Keratinocyte (primary cell): Measurements from ENCODE around the gene TTLL5.

Experiments
- EZH2 ChIP-seq: IDR thresholded peaks from one replicate; pipeline ENCODE4 v1.6.1; 2012; ENCODE audit warnings: inconsistent platforms, mild to moderate bottlenecking, low read length, moderate library complexity
- TF ChIP-seq, protein P1 (sequence below), 3 experiments: IDR thresholded peaks in 1 of 3; conservative IDR thresholded peaks in 1 of 3; optimal IDR thresholded peaks in 1 of 3; 2 replicates in 2 of 3; 3 replicates in 1 of 3; pipeline versions ENCODE3 to v1.5.1; 2011; ENCODE audit warnings: low read length in 3 of 3, mild to moderate bottlenecking in 3 of 3, moderate library complexity in 2 of 3, control low read depth in 1 of 3, inconsistent platforms in 1 of 3; ENCODE audit not compliant: insufficient read depth in 2 of 3; ENCODE audit errors: extremely low read depth in 1 of 3

DNA sequence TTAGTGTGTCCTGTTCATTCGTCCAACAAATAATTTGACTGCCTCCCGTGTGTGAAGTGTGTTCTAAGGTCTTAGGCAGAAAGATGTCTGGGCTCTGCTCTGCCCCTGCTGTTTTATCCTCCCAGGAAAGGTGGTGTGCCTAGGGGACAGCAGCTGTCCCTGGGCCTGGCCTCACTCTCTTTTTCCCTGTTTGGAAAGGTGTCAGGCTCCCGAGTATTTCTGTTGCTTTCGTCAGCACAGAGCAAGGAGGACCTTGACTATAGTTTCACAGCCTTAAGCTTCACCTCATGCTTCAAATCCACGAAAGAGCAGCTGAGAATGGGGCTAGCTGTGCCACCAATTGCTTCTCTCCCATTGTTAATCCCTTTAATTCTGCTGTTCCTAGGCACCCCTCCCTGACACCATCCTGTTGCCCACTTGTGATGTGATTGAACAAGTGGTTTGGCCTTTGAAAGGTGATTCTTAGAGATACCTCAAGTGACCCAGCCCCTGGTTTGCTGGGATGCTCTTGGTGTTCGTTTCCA lies 266.6 kb downstream of the TTLL5 start:
- TF ChIP-seq, protein P1, sequence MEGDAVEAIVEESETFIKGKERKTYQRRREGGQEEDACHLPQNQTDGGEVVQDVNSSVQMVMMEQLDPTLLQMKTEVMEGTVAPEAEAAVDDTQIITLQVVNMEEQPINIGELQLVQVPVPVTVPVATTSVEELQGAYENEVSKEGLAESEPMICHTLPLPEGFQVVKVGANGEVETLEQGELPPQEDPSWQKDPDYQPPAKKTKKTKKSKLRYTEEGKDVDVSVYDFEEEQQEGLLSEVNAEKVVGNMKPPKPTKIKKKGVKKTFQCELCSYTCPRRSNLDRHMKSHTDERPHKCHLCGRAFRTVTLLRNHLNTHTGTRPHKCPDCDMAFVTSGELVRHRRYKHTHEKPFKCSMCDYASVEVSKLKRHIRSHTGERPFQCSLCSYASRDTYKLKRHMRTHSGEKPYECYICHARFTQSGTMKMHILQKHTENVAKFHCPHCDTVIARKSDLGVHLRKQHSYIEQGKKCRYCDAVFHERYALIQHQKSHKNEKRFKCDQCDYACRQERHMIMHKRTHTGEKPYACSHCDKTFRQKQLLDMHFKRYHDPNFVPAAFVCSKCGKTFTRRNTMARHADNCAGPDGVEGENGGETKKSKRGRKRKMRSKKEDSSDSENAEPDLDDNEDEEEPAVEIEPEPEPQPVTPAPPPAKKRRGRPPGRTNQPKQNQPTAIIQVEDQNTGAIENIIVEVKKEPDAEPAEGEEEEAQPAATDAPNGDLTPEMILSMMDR (optimal IDR thresholded peaks at IDR 0.05 in 1 of 3, IDR thresholded peaks at IDR 0.05 in 1 of 3, conservative IDR thresholded peaks at IDR 0.05 in 1 of 3; ENCODE audit: extremely low read depth in 1 of 3, insufficient read depth in 2 of 3, low read length in 3 of 3): no peak
- no peak for TF ChIP-seq EZH2
